Measurements from ENCODE around the gene UGT1A8. TPM values are rescaled to one million over a fixed set of nuclear protein-coding genes. Genes with fewer than 3 reads are reported as not detected.

Gene UGT1A8
- total RNA-seq, 1 donor from 2014 or later, result not detected

DNA sequence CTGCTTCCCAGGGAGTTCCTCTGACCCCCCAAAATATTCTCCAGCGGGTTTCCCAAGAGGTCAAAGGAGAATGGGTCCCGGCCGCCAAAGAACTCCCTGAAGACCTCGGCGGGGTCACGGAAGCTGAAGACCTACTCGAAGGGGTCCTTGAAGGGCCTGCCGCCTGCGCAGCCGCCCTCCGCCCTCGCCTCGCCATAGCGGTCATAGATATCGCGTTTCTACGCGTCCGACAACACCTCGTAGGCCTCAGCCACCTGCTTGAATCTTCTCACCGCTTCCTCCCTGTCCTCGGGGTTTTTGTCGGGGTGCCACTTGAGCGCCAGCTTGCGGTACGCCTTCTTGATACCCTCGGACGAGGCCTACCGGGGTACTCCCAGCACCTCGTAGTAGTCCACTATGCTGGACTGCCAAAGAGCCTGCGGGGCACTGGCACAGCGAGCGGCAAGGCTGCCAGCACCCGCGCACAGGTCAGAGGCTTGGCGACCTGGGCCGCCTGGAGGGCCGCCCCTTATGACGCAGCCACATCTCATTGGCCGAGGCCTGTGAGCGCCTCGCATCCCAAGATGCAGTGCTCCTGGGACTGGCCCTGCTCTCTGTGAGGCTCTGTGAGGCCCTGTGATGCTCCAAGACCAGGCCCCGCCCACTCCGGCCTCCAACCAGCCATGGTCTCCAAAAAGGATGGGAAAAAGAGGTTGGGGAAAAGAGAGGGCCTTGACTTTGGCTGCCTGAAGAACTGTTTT lies 137.6 kb downstream of the UGT1A8 start:
- TF ChIP-seq, protein P1, sequence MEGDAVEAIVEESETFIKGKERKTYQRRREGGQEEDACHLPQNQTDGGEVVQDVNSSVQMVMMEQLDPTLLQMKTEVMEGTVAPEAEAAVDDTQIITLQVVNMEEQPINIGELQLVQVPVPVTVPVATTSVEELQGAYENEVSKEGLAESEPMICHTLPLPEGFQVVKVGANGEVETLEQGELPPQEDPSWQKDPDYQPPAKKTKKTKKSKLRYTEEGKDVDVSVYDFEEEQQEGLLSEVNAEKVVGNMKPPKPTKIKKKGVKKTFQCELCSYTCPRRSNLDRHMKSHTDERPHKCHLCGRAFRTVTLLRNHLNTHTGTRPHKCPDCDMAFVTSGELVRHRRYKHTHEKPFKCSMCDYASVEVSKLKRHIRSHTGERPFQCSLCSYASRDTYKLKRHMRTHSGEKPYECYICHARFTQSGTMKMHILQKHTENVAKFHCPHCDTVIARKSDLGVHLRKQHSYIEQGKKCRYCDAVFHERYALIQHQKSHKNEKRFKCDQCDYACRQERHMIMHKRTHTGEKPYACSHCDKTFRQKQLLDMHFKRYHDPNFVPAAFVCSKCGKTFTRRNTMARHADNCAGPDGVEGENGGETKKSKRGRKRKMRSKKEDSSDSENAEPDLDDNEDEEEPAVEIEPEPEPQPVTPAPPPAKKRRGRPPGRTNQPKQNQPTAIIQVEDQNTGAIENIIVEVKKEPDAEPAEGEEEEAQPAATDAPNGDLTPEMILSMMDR (IDR thresholded peaks at IDR 0.05), result no peak
- no peak for DNase-seq
- intact Hi-C loops (cut with DNase I), result no loop called here
- Histone ChIP-seq H3K4me1 (no peaks in the 10 kb centered on the region), H3K27me3 (no peaks in the 10 kb centered on the region), H3K36me3 (no peaks in the 10 kb centered on the region), H3K4me3 (no peak overlapping the region), H3K27ac (no peak overlapping the region), H3K9me3 (no peaks in the 10 kb centered on the region)
- no peak for ATAC-seq

DNA sequence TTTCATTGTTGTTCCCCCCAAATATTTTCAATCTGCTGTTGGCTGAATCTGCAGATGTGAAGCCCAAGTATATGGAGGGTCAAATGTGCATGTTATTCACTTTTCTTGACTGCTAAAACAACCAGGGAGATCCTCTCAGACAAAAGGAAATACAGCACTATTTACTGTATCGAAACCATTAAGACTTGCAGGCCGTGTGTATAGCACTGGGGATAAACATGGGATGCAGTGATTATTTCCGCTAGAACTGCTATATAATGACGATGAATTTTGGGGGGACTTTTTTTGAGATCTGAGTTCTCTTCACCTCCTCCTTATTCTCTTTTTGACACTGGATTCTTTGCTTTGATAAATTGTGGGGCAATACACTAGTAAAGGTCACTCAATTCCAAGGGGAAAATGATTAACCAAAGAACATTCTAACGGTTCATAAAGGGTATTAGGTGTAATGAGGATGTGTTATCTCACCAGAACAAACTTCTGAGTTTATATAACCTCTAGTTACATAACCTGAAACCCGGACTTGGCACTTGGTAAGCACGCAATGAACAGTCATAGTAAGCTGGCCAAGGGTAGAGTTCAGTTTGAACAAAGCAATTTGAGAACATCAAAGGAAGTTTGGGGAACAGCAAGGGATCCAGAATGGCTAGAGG lies 139.1 kb downstream of the UGT1A8 start:
- ATAC-seq (no peak), DNase-seq (no peak)
- Histone ChIP-seq H3K27ac (no peak overlapping the region), H3K4me3 (no peak overlapping the region), H3K27me3 (no peaks in the 10 kb centered on the region), H3K36me3 (no peaks in the 10 kb centered on the region), H3K9me3 (no peaks in the 10 kb centered on the region), H3K4me1 (no peaks in the 10 kb centered on the region)
- intact Hi-C loops (cut with DNase I), result no loop called here
- TF ChIP-seq, protein P1 (IDR thresholded peaks at IDR 0.05), result no peak

DNA sequence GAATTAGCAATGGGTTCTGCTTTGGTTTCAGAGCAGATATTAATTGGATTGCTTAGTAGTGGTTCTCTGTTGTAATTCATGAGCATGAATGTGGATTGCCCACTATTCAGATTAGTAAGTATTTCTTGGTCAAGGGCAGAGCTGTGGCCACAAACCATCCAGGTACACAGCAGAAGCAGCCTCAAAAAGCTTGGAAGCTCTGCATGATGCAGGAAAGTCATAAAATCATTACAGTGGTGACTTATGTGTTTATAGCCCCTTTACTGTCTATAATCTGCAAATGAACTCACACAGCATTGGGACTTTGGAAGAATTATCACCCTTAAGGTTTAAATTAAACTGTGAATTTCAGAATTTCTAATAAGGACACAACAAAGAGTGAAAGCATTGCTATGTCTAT lies 140.7 kb downstream of the UGT1A8 start:
- intact Hi-C loops (cut with DNase I), result no loop called here
- Histone ChIP-seq H3K4me1 (no peaks in the 10 kb centered on the region), H3K27me3 (no peaks in the 10 kb centered on the region), H3K4me3 (no peak overlapping the region), H3K36me3 (no peaks in the 10 kb centered on the region), H3K9me3 (no peaks in the 10 kb centered on the region), H3K27ac (no peak overlapping the region)
- TF ChIP-seq, protein P1 (IDR thresholded peaks at IDR 0.05), result no peak
- DNase-seq (no peak), ATAC-seq (no peak)

DNA sequence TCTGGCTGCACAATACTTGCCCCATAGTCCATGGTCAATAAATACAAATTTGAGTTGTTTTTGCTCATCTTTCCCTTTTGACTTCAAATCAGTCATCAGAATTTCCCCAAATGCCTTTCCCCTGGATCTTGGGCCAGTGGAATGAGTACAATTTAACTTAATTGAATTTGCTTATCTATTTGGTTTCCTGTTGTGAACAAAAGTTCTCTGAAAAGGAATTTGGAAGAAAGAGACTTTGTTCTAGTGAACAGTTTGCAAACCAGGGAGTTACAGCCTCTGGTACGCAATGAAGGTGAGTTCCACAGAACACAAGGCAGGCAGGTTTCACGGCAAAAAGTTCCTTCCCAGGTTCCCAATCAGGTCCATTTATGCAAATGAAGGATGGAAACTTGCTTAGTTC lies 141.4 kb downstream of the UGT1A8 start:
- H3K4me1 ChIP-seq, result no peaks in the 10 kb centered on the region
- DNase-seq (no peak), ATAC-seq (no peak)
- no peaks in the 10 kb centered on the region for H3K9me3 ChIP-seq
- no peak overlapping the region for H3K27ac ChIP-seq
- no peak overlapping the region for H3K4me3 ChIP-seq
- H3K36me3 ChIP-seq, result no peaks in the 10 kb centered on the region
- intact Hi-C loops (cut with DNase I), result no loop called here
- TF ChIP-seq, protein P1 (IDR thresholded peaks at IDR 0.05), result no peak
- no peaks in the 10 kb centered on the region for H3K27me3 ChIP-seq

DNA sequence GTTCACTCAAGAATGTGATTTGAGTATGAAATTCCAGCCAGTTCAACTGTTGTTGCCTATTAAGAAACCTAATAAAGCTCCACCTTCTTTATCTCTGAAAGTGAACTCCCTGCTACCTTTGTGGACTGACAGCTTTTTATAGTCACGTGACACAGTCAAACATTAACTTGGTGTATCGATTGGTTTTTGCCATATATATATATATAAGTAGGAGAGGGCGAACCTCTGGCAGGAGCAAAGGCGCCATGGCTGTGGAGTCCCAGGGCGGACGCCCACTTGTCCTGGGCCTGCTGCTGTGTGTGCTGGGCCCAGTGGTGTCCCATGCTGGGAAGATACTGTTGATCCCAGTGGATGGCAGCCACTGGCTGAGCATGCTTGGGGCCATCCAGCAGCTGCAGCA lies 142.6 kb downstream of the UGT1A8 start, which contains the start of gene UGT1A1:
UGT1A1 (plus strand) TSS at position 228 of the 400 bp plus-strand sequence; CDS start at position 246, 18 bp downstream.
- TF ChIP-seq, protein P1 (IDR thresholded peaks at IDR 0.05), result no peak
- Histone ChIP-seq H3K36me3 (no peaks in the 10 kb centered on the region), H3K9me3 (no peaks in the 10 kb centered on the region), H3K4me3 (no peak within 1 kb of the TSS), H3K27ac (no peak within 1 kb of the TSS), H3K27me3 (no peaks in the 10 kb centered on the region), H3K4me1 (no peaks in the 10 kb centered on the region)
- intact Hi-C loops (cut with DNase I), result no loop called here
- ATAC-seq (no peak), DNase-seq (no peak)

Data from upper lobe of right lung (tissue), 1 donor.